Measurements from ENCODE around the gene GALNS.

GALNS gene

DNA sequence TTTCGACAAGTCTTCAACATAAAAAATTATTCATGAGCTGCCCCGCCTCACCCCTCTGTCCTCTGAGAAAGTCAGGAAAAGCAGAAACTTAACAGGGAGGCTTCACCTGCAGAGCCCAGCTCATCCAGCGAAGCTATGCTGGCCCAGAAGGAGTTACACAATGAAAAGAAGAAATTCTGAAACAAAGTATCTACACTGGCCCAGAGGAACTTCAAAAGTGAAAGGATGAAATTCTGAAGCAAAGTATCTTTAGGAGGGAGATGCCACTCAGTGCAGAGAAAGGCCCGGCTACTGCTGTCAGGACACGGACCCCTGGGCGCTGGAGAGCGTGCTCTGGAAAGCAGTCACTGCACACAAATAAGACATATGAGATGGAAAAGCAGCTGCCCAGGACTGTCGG lies 1.6 kb downstream of the GALNS start:
- DNase-seq = no peak

GRCh38 chr16:88854306-88855111 lies 2.2 kb downstream of the GALNS start:
- DNase-seq = no peak

- DNase-seq = no peak
Measured at GRCh38 chr16:88853325-88853941, 3.3 kb downstream of the GALNS start.

- DNase-seq = no peak
Measured at GRCh38 chr16:88851616-88852015, 5.1 kb downstream of the GALNS start.

DNA sequence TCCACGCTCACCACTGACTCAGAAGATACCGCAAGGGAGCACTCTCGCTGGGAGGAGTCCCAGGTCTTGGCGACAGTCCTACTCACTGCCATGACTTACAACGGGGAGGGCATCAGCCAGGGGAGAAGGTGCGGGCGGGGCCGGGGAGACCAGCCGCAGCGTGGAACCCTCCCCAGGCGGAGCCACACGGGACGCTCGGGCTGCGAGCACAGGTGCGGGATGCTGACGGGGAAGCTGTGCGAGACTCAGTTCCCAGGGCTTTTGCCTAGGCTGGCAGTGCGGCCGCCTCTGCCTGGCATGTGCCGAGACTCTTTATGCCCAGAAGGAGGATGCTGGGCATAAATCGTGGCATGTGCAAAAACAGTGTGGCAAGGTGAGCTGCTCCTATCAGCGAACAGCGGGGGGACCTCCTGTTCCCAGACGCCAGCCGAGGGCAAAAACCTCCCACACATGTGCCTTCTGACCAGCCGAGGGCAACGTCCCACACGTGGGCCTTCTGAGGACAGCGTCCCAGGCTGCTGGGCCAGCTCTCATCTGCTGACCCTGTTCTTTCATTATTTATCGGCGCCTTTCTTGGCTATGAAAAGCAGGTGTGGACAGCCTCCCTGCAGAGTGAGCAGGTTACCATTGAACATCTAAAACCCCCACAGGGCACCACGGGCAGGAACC lies 6.1 kb downstream of the GALNS start:
- no peak for DNase-seq

DNA sequence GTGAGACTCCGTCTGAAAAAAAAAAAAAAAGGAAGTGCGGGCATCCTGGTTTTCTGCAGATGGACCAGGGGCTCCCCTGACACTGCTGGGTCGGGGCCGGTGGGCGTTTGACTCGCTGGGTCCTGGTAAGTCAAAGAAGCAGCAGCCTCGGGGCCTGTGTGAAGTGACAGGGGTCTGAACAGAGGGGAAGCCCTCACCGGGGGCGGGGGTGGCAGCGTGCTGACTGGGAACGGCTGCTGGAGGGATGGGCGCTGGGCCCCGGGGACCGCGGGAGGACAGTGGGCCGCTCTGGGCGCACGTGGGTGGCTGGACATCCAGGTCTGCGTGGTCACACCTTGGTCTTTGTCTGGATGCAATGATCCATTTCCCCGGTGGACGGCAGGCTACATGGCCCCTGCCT lies 8.2 kb downstream of the GALNS start:
- no peak for DNase-seq

GRCh38 chr16:88847654-88848053 lies 9.1 kb downstream of the GALNS start:
- DNase-seq = no peak

- DNase-seq = no peak
Measured at GRCh38 chr16:88846088-88846487, 10.7 kb downstream of the GALNS start.

GRCh38 chr16:88844419-88845036 lies 12.2 kb downstream of the GALNS start:
- no peak for DNase-seq

- DNase-seq = no peak
Measured at GRCh38 chr16:88843256-88843655, 13.5 kb downstream of the GALNS start.

GRCh38 chr16:88842806-88843205 lies 13.9 kb downstream of the GALNS start:
- no peak for DNase-seq

- no peak for DNase-seq
Measured at GRCh38 chr16:88842308-88842756, 14.4 kb downstream of the GALNS start.

GRCh38 chr16:88841521-88842307 lies 15.0 kb downstream of the GALNS start:
- DNase-seq = no peak

DNA sequence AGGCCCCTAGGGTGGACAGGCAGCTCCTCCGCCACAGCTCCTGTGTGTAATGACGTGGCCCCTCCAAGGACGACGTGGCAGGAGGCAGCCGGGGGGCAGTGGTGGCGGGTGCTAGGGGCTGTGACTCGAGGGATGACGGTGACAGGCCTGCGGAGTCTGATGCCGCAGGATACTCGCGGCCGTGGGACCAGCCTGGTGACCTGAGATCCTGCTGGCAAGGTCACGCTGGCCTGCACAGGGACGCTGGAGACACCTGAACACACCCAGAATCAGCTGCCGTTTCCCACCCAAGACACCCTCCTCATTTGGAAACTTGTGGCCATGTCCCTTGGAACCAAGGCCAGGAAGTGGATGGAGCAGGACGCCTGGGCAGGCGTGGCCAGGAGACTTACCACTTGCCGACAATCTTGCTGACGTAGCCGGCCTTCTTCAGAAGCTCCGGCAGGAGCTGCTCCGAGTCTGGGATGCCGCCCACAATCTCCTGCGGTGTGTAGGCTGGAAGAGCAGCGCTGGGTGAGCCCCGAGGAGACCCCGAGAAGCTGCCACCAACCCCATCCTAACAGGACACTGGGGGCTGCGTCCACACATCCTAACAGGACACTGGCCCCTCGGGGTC lies 16.0 kb downstream of the GALNS start:
- no peak for DNase-seq

DNA sequence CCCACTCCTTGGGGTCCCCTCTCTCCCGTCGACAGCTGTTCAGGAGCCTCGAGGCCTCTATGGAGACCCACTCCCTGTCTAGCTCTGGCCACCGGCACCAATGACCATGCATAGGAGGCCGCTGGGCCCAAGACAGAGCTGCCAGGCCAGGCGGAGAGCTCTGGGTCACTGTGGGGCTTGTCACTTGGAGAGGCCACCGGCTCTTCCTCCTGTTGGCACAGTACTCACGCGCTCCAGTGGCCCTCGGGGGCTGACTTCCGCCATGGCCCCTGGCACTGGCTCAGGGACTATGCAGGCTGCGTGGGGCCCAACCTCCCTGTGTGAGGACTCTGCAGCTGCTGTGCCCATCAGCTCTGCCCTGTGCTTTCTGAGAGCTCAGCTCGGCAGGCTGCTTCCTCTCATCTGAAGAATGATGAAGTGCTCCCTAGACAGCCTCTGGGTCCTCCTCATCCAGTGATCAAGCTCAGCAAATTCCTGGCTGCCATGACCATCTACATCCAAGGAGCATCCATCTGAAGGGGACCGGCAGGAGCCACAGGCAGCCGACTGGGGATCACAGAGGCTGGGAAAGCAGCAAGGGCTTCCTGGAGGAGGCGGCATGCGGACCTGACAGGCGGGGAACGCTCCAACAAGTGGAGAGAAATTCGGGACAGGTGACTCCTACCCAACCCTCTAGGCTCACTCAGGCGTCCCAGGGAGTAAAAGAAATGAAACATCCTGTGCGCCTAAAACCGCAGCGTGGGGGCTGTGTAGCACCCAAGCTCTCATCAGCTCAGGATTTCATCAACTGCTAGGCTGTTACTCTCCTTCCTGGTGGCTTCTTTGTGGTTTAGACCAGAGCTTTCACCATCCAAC lies 16.8 kb downstream of the GALNS start:
- DNase-seq = no peak

GRCh38 chr16:88839026-88839529 lies 17.7 kb downstream of the GALNS start:
- DNase-seq = no peak

- no peak for DNase-seq
Measured at GRCh38 chr16:88838566-88838965, 18.2 kb downstream of the GALNS start.

GRCh38 chr16:88837806-88838205 lies 18.9 kb downstream of the GALNS start:
- DNase-seq = no peak

DNA sequence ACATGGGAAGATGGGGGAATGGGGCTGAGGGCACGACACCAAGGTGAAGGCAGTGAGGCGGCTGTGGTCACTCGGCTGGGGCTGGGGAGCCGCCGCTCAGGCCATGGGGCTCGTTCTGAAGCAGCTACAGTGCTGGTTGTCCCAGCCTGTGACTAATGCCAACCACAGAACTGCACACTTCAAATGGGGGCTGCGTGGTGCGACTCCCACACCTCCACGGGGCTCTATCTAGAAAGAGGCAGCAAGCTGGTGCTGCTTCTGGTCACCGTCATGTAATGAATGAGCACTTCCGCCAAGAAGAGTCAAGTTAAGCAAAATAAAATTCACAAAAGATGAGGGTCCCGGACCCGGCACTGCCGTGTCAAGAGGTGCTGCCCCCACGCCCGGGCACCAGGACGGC lies 20.0 kb downstream of the GALNS start:
- DNase-seq = no peak

DNA sequence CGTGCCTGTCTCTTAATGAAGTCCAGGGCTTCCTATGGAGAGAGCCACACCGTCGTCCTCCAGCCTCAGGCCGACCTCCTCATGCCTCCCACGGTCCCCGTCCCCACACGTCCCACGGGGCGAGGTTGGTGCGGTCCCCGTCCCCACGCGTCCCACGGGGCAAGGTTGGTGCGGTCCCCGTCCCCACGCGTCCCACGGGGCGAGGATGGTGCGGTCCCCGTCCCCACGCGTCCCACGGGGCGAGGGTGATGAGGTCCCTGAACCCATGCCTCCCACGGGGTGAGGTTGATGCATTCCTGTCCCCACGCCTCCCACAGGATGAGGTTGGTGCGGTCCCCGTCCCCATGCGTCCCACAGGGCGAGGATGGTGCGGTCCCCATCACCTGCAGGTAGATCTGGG lies 20.9 kb downstream of the GALNS start:
- DNase-seq = no peak

DNA sequence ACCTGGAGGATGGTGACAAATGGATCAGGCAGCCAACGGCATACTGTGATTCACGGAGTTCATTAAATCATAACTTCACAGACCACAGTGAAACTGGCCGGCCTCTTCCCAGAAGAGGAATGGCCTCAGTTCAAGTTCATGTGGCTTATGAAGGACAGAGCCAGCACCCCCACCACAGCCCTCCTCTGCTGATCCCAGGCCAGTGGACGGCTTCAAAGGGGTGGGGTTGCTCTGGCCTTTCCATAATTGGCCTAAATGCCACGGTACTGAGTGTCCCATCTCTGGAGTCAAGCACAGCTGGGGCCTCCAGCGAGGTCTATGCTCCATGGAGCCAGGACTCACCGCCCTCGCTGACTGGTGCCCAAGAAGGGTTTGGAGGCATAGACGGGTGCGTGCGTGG lies 21.4 kb downstream of the GALNS start:
- no peak for DNase-seq
